ENCODE results near the gene DOK5.

DNA sequence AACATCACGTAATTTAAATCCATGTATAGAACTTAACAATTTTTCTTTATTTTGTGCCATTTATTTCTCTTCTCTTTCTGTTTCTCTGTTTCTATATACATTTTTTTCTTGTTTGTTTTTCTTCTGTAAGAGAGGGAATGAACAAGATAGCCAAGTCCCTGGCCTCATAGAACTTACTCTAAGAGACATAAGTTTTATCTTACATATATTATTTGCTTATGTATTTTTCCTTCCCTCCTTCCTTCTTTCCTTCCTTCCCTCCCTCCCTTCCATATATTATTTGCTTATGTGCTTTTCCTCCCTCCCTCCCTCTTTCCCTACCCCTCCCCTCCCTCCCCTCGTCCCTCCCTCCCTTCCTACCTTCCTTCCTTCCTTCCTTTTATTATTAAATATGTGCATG lies 13.0 kb downstream of the DOK5 start:
- no peak for TF ChIP-seq EZH2 (IDR thresholded peaks at IDR 0.05; ENCODE audit: borderline replicate concordance, low read depth, low read length, severe bottlenecking)
- TF ChIP-seq, protein P1, sequence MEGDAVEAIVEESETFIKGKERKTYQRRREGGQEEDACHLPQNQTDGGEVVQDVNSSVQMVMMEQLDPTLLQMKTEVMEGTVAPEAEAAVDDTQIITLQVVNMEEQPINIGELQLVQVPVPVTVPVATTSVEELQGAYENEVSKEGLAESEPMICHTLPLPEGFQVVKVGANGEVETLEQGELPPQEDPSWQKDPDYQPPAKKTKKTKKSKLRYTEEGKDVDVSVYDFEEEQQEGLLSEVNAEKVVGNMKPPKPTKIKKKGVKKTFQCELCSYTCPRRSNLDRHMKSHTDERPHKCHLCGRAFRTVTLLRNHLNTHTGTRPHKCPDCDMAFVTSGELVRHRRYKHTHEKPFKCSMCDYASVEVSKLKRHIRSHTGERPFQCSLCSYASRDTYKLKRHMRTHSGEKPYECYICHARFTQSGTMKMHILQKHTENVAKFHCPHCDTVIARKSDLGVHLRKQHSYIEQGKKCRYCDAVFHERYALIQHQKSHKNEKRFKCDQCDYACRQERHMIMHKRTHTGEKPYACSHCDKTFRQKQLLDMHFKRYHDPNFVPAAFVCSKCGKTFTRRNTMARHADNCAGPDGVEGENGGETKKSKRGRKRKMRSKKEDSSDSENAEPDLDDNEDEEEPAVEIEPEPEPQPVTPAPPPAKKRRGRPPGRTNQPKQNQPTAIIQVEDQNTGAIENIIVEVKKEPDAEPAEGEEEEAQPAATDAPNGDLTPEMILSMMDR (IDR thresholded peaks at IDR 0.05; ENCODE audit: borderline replicate concordance, extremely low read depth, low read length, poor library complexity, severe bottlenecking) = no peak
